IMR-90 (cell line): ENCODE results near the gene STIL. TPM values are rescaled to one million over a fixed set of nuclear protein-coding genes. Genes with fewer than 3 reads are reported as not detected.

Experiments
- ATAC-seq: fragments of 200-7000 bp; cut with Tn5 transposase; 2 replicates; pipeline ENCODE4 v1.9.1; 2020; ENCODE audit warnings: low read depth, mild to moderate bottlenecking, moderate library complexity
- BruUV-seq: library from RNA; stranded (reverse); fragments of 400-500 nt; replicated peaks from 2 replicates; lab custom pipeline; 2021; lab: Mats Ljungman, UMichigan
- CTCF ChIA-PET: fragments of 300-600 bp; formaldehyde crosslinking; extraction: SDS; loops from one replicate; lab custom pipeline; 2021; ENCODE audit warnings: antibody characterized with exemption; lab: Yijun Ruan, JAX
- POLR2A ChIA-PET: fragments of 300-600 bp; sonication (Branson Sonifier 250); formaldehyde crosslinking; loops from one replicate; lab custom pipeline; 2022; ENCODE audit warnings: antibody characterized with exemption; ENCODE audit not compliant: unreplicated experiment; lab: Charles Lee
- DNase-seq: peaks from one replicate; pipeline ENCODE4 v3.0.0; 2013
- H2AFZ ChIP-seq: replicated peaks from 2 replicates; pipeline ENCODE3; 2013; ENCODE audit warnings: low read length, mild to moderate bottlenecking; ENCODE audit not compliant: poor library complexity
- H2AK5ac ChIP-seq: 2 replicates; pipeline ENCODE4 v1.6.1; 2013; ENCODE audit warnings: low read depth, low read length, inconsistent platforms
- H2AK9ac ChIP-seq: replicated peaks from 2 replicates; pipeline ENCODE3; 2013; ENCODE audit warnings: mild to moderate bottlenecking, low read depth, low read length, moderate library complexity; ENCODE audit not compliant: poor library complexity
- H2BK120ac ChIP-seq: 2 replicates; pipeline ENCODE4 v1.6.1; 2013; ENCODE audit warnings: low read depth, low read length, inconsistent platforms
- H2BK15ac ChIP-seq: 3 replicates; pipeline ENCODE4 v1.6.1; 2013; ENCODE audit warnings: low read depth, low read length, inconsistent platforms
- H2BK20ac ChIP-seq: 2 replicates; pipeline ENCODE4 v1.6.1; 2013; ENCODE audit warnings: low read depth, mild to moderate bottlenecking, inconsistent platforms, low read length, moderate library complexity
- H2BK5ac ChIP-seq: 2 replicates; pipeline ENCODE4 v1.6.1; 2013; ENCODE audit warnings: mild to moderate bottlenecking, low read depth, low read length, inconsistent platforms; ENCODE audit not compliant: poor library complexity, severe bottlenecking
- H3K14ac ChIP-seq: replicated peaks from 2 replicates; pipeline ENCODE4 v1.6.1; 2013; ENCODE audit warnings: low read depth, low read length, inconsistent platforms
- H3K18ac ChIP-seq: 2 replicates; pipeline ENCODE4 v1.6.1; 2013; ENCODE audit warnings: low read depth, low read length, control low read depth
- H3K23ac ChIP-seq: 2 replicates; pipeline ENCODE4 v1.6.1; 2013; ENCODE audit warnings: low read depth, low read length, inconsistent platforms
- H3K27ac ChIP-seq: 2 replicates; pipeline ENCODE4 v1.5.1; 2013; ENCODE audit warnings: mild to moderate bottlenecking, control low read depth, low read length; ENCODE audit not compliant: insufficient read depth
- H3K27me3 ChIP-seq: 2 replicates; pipeline ENCODE4 v1.6.1; 2013; ENCODE audit warnings: low read length; ENCODE audit not compliant: control insufficient read depth, insufficient read depth
- H3K36me3 ChIP-seq: 2 replicates; pipeline ENCODE4 v1.6.1; 2013; ENCODE audit warnings: low read length, mixed read lengths; ENCODE audit not compliant: control insufficient read depth, insufficient read depth
- H3K4ac ChIP-seq: 2 replicates; pipeline ENCODE4 v1.6.1; 2013; ENCODE audit warnings: low read depth, low read length, inconsistent platforms
- H3K4me1 ChIP-seq: 2 replicates; pipeline ENCODE4 v1.6.1; 2013; ENCODE audit warnings: low read length, mixed read lengths; ENCODE audit not compliant: control insufficient read depth, insufficient read depth
- H3K4me2 ChIP-seq: 2 replicates; pipeline ENCODE4 v1.6.1; 2013; ENCODE audit warnings: low read depth, mild to moderate bottlenecking, control low read depth, low read length, moderate library complexity
- H3K4me3 ChIP-seq: 2 replicates; pipeline ENCODE4 v1.5.1; 2013; ENCODE audit warnings: low read depth, mild to moderate bottlenecking, control low read depth, low read length, moderate library complexity; ENCODE audit not compliant: insufficient read depth
- H3K56ac ChIP-seq: 2 replicates; pipeline ENCODE4 v1.6.1; 2013; ENCODE audit warnings: low read length, inconsistent platforms; ENCODE audit not compliant: insufficient read depth; ENCODE audit errors: extremely low read depth
- H3K79me1 ChIP-seq, 2 experiments: 2 replicates each; pipeline ENCODE4 v1.6.1; 2013; ENCODE audit warnings: low read length in 2 of 2, inconsistent platforms in 1 of 2, low read depth in 1 of 2
- H3K9ac ChIP-seq: 2 replicates; pipeline ENCODE4 v1.6.1; 2013; ENCODE audit warnings: low read depth, low read length, control low read depth
- H3K9me1 ChIP-seq: 2 replicates; pipeline ENCODE4 v1.6.1; 2013; ENCODE audit warnings: low read length, inconsistent platforms; ENCODE audit not compliant: insufficient read depth
- H3K9me3 ChIP-seq: 2 replicates; pipeline ENCODE4 v1.6.1; 2013; ENCODE audit warnings: low read length; ENCODE audit not compliant: control insufficient read depth, insufficient read depth
- H4K20me1 ChIP-seq: 2 replicates; pipeline ENCODE4 v1.6.1; 2013; ENCODE audit warnings: low read length, inconsistent platforms; ENCODE audit not compliant: insufficient read depth
- H4K5ac ChIP-seq: 2 replicates; pipeline ENCODE4 v1.6.1; 2013; ENCODE audit warnings: mild to moderate bottlenecking, low read depth, low read length, control low read depth
- H4K8ac ChIP-seq, 2 experiments: 2 replicates each; pipeline ENCODE4 v1.6.1; 2013; ENCODE audit warnings: low read depth in 2 of 2, low read length in 2 of 2, control low read depth in 1 of 2, inconsistent platforms in 1 of 2
- H4K91ac ChIP-seq: 2 replicates; pipeline ENCODE4 v1.6.1; 2013; ENCODE audit warnings: low read depth, low read length, inconsistent platforms; ENCODE audit not compliant: insufficient read depth
- CHD1 ChIP-seq: IDR thresholded peaks from 2 replicates; pipeline ENCODE4 v1.6.1; 2012; ENCODE audit warnings: low read depth, low read length, improper control_type of control experiment
- ELK1 ChIP-seq: fragments of 150-350 bp; IDR thresholded peaks from 2 replicates; pipeline ENCODE4 v1.6.1; 2016; ENCODE audit warnings: low read depth, mild to moderate bottlenecking, low read length, moderate library complexity, borderline replicate concordance
- MAFK ChIP-seq: IDR thresholded peaks from 2 replicates; pipeline ENCODE4 v1.6.1; 2012; ENCODE audit warnings: low read depth, low read length, improper control_type of control experiment
- MAZ ChIP-seq: IDR thresholded peaks from 2 replicates; pipeline ENCODE4 v1.6.1; 2012; ENCODE audit warnings: low read depth, mild to moderate bottlenecking, low read length, improper control_type of control experiment, moderate library complexity, borderline replicate concordance
- MXI1 ChIP-seq: IDR thresholded peaks from 2 replicates; pipeline ENCODE4 v1.6.1; 2012; ENCODE audit warnings: low read depth, mild to moderate bottlenecking, low read length, moderate library complexity, borderline replicate concordance
- NFE2L2 ChIP-seq: fragments of 150-350 bp; IDR thresholded peaks from 2 replicates; pipeline ENCODE4 v1.6.1; 2016; ENCODE audit warnings: low read depth, mild to moderate bottlenecking, low read length
- RAD21 ChIP-seq: IDR thresholded peaks from 2 replicates; pipeline ENCODE4 v1.6.1; 2012; ENCODE audit warnings: low read length, improper control_type of control experiment
- RCOR1 ChIP-seq: IDR thresholded peaks from 2 replicates; pipeline ENCODE4 v1.6.1; 2012; ENCODE audit warnings: mild to moderate bottlenecking, low read length, improper control_type of control experiment; ENCODE audit not compliant: insufficient replicate concordance
- RFX5 ChIP-seq: IDR thresholded peaks from 2 replicates; pipeline ENCODE4 v1.8.0; 2012; ENCODE audit warnings: low read depth, mild to moderate bottlenecking, low read length, moderate library complexity
- SMC3 ChIP-seq: fragments of 150-350 bp; IDR thresholded peaks from 2 replicates; pipeline ENCODE4 v1.6.1; 2016; ENCODE audit warnings: low read depth, mild to moderate bottlenecking, antibody characterized with exemption, low read length, moderate library complexity
- USF2 ChIP-seq: fragments of 150-350 bp; IDR thresholded peaks from 2 replicates; pipeline ENCODE4 v1.6.1; 2017; ENCODE audit warnings: mild to moderate bottlenecking, antibody characterized with exemption, low read length, low read depth
- WGBS, 2 experiments: methylation state at CpG; one replicate each; pipeline versions ENCODE4 v1.1.5 to v1.1.7; 2013; ENCODE audit warnings: missing lambda C conversion rate in 2 of 2; ENCODE audit not compliant: insufficient read length in 1 of 2; ENCODE audit errors: extremely low coverage in 2 of 2; 5-methylcytosine and 5-hydroxymethylcytosine counted together
- dilution Hi-C: fragments of 300-500 bp; cut with HindIII; formaldehyde crosslinking; loops from one replicate; pipeline ENCODE4 v1.14.3; 2018; ENCODE audit warnings: low sequenced_read_pairs; ENCODE audit not compliant: unreplicated experiment
- in situ Hi-C: fragments of 300-500 bp; cut with MboI; formaldehyde crosslinking; loops from 3 replicates; pipeline ENCODE4 v1.14.3; 2019; ENCODE audit warnings: low sequenced_read_pairs, inconsistent platforms, mixed read lengths
- intact Hi-C: fragments of 100-400 bp; cut with micrococcal nuclease; formaldehyde crosslinking; loops from 2 replicates; pipeline ENCODE4 v1.10.0; 2022
- polyA plus RNA-seq, 3 experiments: library from polyadenylated mRNA; depleted of rRNA; stranded (reverse); fragments of >200 nt; gene quantifications; 2 replicates each; pipeline ENCODE4 v1.2.3, GENCODE V29; 2012; ENCODE audit warnings: low replicate concordance in 1 of 3
- total RNA-seq: library from RNA; depleted of rRNA; stranded (reverse); fragments of >200 nt; gene quantifications from 2 replicates; pipeline ENCODE4 v1.2.3, GENCODE V29; 2012

Gene STIL
- total and polyA plus RNA-seq, 2 of the 4 experiments (the other 2 are of a cell fraction), result 6.8 to 17.2 TPM

- dilution Hi-C loops, result no loop called here
Observed at GRCh38 chr1:47332779-47333577, 19.0 kb upstream of the STIL start.

More at GRCh38 chr1:47332779-47333577, 19.0 kb upstream of the STIL start:
- H3K4me3 ChIP-seq, result peak overlapping the region; percentile 86
- peak overlapping the region; percentile 49 for H3K56ac ChIP-seq
- ATAC-seq, result no peak; the same call in 1 of the 2 replicates
- WGBS, 2 experiments, result 52% methylated on average over 17 of the region's 19 CpGs; no CpG with 5 or more reads in 1 of the 2 experiments
- in situ Hi-C loops, result no loop called here
- H4K8ac ChIP-seq, result peak overlapping the region; percentile 23 to 84
- CTCF ChIA-PET, result interaction anchor here (1.0 kb wide), 1 partner anchor 15 kb away, joined by 3 read pairs; no protein-coding TSS in a partner anchor
- no peak for DNase-seq
- peak overlapping the region; percentile 83 for H3K23ac ChIP-seq
- intact Hi-C loops, result loop anchor here (1.0 to 10.0 kb wide), 5 partner anchors 19 to 156 kb away; partner anchors contain the start of genes FOXD2, PDZK1IP1 and STIL
- TF ChIP-seq USF2 (no peak), MXI1 (no peak), CHD1 (no peak), MAFK (no peak), ELK1 (no peak), RAD21 (no peak), MAZ (no peak), NFE2L2 (no peak), RFX5 (no peak), RCOR1 (no peak), SMC3 (no peak)
- H4K20me1 ChIP-seq, result peaks cover 3% of the 10 kb centered on the region
- H3K14ac ChIP-seq, result peak overlapping the region; percentile 62
- H3K9me1 ChIP-seq, result peaks cover 10% of the 10 kb centered on the region
- POLR2A ChIA-PET, result interaction anchor here (0.6 to 1.5 kb wide), 3 partner anchors 9 to 80 kb away, joined by 4 to 5 read pairs (median 4); partner anchors contain the start of gene STIL
- no peaks in the 10 kb centered on the region for H3K36me3 ChIP-seq
- H3K27ac ChIP-seq, result peak overlapping the region; percentile 80
- no peaks in the 10 kb centered on the region for H3K27me3 ChIP-seq
- peaks cover 0 to 21% of the 10 kb centered on the region in 2 experiments; a peak in 3 of 4 replicates for H3K79me1 ChIP-seq
- peak overlapping the region; percentile 77 for H2AK9ac ChIP-seq
- peak overlapping the region; percentile 49 for H4K91ac ChIP-seq
- H3K9me3 ChIP-seq, result no peaks in the 10 kb centered on the region
- H2BK15ac ChIP-seq, result 0 out of 3 replicates have a peak overlapping the region, but pooled peaks have one; percentile 0
- peak overlapping the region; percentile 58 for H4K5ac ChIP-seq
- peaks cover 6% of the 10 kb centered on the region for H3K4me1 ChIP-seq
- H2BK120ac ChIP-seq, result peak overlapping the region; percentile 39
- peak overlapping the region; percentile 80 for H3K9ac ChIP-seq
- H2BK5ac ChIP-seq, result peak overlapping the region; percentile 77
- BruUV-seq, result no TSS peak
- no peak overlapping the region for H2BK20ac ChIP-seq
- H2AK5ac ChIP-seq, result peak overlapping the region; percentile 47; the same call in 1 of the 2 replicates
- peak overlapping the region; percentile 99 for H2AFZ ChIP-seq
- H3K4me2 ChIP-seq, result peak overlapping the region; percentile 75
- peak overlapping the region; percentile 79 for H3K4ac ChIP-seq
- peak overlapping the region; percentile 16; the same call in 1 of the 2 replicates for H3K18ac ChIP-seq
